ENCODE results near the gene OR1B1.

- TF ChIP-seq, protein P1, sequence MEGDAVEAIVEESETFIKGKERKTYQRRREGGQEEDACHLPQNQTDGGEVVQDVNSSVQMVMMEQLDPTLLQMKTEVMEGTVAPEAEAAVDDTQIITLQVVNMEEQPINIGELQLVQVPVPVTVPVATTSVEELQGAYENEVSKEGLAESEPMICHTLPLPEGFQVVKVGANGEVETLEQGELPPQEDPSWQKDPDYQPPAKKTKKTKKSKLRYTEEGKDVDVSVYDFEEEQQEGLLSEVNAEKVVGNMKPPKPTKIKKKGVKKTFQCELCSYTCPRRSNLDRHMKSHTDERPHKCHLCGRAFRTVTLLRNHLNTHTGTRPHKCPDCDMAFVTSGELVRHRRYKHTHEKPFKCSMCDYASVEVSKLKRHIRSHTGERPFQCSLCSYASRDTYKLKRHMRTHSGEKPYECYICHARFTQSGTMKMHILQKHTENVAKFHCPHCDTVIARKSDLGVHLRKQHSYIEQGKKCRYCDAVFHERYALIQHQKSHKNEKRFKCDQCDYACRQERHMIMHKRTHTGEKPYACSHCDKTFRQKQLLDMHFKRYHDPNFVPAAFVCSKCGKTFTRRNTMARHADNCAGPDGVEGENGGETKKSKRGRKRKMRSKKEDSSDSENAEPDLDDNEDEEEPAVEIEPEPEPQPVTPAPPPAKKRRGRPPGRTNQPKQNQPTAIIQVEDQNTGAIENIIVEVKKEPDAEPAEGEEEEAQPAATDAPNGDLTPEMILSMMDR (IDR thresholded peaks at IDR 0.05) = no peak
- TF ChIP-seq POLR2A (IDR thresholded peaks at IDR 0.05) = no peak
- no peak for TF ChIP-seq POLR2AphosphoS5 (IDR thresholded peaks at IDR 0.05; ENCODE audit: insufficient read depth in 1 of 2, low read depth in 1 of 2)
Observed at GRCh38 chr9:122614362-122614761, 43.1 kb downstream of the OR1B1 start, which contains the start of gene OR1Q1.

Data from vagina (tissue), 2 donors.